ENCODE data around the gene CAMK2B.

GRCh38 chr7:44236333-44236728 lies 89.1 kb downstream of the CAMK2B start:
- TF ChIP-seq CTCF (IDR thresholded peaks at IDR 0.05; ENCODE audit: poor library complexity), result no peak
- no peak for TF ChIP-seq EZH2phosphoT487 (IDR thresholded peaks at IDR 0.05; ENCODE audit: low read depth, severe bottlenecking, unreplicated experiment)
- no peak for TF ChIP-seq EZH2 (IDR thresholded peaks at IDR 0.05; ENCODE audit: borderline replicate concordance)

Measured in hepatocyte (in vitro differentiated cells).